HG03139 (cell line): Measurements from ENCODE around the gene COG1.

ENCODE experiments used
- ATAC-seq: cut with Tn5 transposase; IDR thresholded peaks from one replicate; pipeline ENCODE4 v1.9.1; 2021; ENCODE audit not compliant: unreplicated experiment

The COG1 gene

GRCh38 chr17:73198930-73199260, 6.0 kb downstream of the COG1 start:
- no peak for ATAC-seq

DNA sequence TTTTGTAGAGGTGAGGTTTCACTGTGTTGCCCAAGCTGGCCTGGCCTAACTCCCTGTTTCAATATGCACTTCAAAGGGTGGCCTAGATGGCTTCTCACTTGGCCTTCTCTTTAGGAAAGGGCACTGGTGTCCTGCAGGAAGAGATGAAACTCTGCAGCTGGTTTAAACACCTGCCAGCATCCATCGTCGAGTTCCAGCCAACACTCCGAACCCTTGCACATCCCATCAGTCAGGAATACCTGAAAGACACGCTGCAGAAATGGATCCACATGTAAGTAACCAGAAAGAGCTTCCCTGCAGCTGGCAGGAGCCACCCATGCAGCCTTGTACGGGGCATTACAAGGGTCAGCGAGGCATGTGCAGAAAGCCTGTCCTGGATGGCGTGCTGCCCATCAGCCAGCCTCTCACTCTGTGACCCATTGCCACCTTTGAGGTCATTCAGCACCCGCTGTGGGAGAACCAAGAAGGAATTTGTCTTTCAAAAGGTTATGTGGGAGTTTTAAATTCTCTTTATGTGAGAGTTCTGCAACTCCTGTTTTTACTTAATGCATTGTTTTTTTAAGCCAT, 7.0 kb downstream of the COG1 start:
- no peak for ATAC-seq

DNA sequence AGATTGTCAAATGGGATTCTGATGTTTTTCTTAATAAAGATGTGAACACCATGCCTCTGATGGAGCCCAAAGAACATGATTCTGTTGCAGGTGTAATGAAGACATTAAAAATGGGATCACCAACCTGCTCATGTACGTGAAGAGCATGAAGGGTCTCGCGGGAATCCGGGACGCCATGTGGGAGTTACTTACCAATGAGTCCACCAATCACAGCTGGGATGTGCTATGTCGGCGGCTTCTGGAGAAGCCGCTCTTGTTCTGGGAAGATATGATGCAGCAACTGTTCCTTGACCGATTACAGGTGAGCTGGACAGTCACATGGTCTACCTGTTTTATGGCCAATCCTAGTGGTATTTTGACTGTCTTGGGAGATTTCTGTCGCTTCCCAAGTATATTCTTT, 7.6 kb downstream of the COG1 start:
- no peak for ATAC-seq

DNA sequence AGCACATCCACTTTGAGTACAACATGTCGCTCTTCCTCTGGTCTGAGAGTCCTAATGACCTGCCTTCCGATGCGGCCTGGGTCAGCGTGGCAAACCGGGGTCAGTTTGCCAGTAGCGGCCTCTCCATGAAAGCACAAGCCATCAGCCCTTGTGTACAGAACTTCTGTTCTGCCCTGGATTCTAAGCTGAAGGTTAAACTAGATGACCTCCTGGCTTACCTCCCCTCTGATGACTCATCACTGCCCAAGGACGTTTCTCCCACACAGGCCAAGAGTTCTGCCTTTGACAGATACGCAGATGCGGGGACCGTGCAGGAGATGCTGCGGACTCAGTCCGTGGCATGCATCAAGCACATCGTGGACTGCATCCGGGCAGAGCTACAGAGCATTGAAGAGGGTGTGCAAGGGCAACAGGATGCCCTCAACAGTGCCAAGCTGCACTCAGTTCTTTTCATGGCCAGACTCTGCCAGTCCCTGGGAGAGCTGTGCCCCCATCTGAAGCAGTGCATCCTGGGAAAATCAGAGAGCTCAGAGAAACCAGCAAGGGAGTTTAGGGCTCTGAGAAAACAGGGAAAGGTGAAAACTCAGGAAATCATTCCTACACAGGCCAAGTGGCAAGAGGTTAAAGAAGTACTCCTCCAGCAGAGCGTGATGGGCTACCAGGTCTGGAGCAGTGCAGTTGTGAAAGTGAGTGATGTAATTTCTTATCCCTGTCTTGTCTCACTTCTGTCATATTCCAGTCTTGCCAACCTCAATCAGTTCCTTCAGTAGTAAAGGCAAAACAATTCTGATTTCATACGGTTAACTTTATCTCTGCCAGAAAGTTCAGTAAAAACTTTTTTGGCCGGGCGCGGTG, 8.6 kb downstream of the COG1 start:
- no peak for ATAC-seq

DNA sequence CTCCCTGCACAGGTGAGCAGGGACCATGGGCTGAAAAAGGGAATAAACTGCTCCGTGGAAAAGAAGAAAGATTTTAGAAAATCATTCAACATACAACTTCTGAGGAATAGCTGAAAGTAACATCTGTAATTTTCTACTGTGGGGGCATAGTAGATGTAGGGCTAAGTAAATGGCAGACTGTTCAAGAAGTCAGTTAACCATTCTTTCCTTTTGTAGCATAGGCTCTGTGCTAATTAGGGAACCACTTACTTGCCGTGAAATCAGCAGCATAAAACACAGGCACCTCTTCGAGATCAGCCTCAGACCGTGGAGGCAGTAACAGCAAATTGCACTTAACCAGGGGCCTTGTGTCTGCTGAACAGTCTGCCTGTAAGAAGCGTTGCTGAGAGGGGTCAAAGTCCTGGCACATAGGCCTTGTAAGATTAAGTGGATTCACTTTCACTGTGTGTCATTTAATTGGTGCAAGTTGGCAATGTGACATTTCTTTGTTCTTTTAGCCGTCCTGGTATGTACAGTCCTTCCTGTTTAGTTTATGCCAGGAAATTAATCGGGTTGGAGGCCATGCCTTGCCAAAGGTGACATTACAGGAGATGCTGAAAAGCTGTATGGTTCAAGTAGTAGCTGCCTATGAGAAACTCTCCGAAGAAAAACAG, 10.4 kb downstream of the COG1 start:
- ATAC-seq: no peak

GRCh38 chr17:73203788-73204479, 11.1 kb downstream of the COG1 start:
- ATAC-seq: no peak

GRCh38 chr17:73205459-73205961, 12.7 kb downstream of the COG1 start:
- no peak for ATAC-seq

- ATAC-seq: no peak
Observed at GRCh38 chr17:73208139-73208827, 15.4 kb downstream of the COG1 start.

GRCh38 chr17:73209436-73209835, 16.6 kb downstream of the COG1 start:
- no peak for ATAC-seq

DNA sequence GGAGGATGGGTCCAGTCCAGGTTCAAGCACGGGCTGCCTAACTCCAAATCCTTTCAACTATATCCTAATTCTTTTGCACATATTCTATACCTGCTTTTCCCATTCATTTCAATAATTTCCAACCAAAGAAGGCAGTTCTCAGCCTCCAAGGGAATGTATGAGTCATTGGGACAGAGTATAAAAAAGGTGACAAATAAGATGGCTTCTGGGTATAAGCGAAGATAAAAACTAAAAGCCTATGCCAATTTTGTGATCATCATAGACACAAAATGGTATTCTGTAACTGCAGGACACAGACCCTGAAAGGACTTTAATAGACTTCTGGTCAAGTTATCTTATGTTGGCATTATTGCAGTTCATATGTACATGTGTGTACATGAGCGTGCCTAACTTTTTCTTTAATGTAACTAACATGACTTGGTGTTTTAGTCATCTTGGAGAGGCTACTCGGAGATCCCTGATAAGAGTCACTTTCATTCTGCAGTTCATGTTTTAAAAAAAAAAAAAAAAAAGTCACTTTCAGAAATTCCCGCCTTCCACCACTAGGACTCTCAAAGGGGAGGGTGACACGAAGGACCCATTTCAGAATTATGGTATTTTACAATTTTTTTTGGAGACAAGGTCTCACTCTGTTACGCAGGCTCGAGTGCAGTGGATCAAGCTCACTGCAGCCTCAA, 17.3 kb downstream of the COG1 start:
- ATAC-seq: no peak

GRCh38 chr17:73211745-73212144, 18.9 kb downstream of the COG1 start:
- ATAC-seq: no peak

- no peak for ATAC-seq
Observed at GRCh38 chr17:73214008-73214407, 21.2 kb downstream of the COG1 start.

GRCh38 chr17:73214851-73215250, 22.0 kb downstream of the COG1 start:
- ATAC-seq: no peak

- ATAC-seq: no peak
Observed at GRCh38 chr17:73215447-73215846, 22.6 kb downstream of the COG1 start.

GRCh38 chr17:73223626-73224230, 30.9 kb downstream of the COG1 start:
- ATAC-seq: no peak

DNA sequence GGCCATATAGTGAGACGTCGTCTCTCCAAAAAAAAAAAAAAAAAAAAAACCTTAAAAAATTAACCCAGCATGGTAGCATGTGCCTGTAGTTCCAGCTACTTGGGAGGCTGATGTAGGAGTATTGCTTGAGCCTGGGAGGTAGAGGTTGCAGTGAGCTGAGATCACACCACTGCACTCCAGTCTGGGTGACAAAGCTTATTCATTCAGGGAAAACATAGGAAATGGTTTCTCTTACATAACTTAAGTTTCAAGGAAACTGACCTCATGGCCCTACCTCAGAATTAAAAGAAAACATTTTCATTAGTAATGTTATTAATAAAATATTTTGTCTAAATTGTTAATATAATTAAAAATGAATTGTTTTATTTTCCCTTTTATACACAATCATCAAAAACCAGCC, 31.4 kb downstream of the COG1 start:
- no peak for ATAC-seq

DNA sequence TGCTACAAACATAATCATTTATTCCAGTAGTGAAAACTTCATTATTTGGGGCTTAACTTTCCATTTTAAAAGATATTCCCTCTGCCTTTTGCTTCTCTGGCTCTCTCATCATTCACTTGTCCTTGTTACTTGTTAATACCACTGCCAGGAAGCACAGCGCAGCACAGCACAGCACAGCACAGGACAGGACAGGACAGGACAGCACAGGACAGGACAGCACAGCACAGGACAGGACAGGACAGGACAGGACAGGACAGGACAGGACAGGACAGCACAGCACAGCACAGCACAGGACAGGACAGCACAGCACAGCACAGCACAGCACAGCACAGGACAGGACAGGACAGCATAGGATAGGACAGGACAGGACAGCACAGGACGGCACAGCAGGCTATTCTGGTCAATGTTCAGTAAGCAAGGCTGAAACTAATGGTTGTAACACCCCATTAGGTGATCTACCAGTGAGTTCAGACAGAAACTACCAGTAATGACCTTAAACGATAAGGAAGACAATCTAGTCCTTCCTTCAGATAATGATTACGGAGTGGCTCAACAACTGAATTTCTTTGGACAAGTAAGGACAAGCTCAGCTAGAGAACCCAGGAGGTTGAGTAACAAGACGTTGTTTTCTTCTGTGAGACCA, 31.9 kb downstream of the COG1 start:
- ATAC-seq: no peak

- no peak for ATAC-seq
Observed at GRCh38 chr17:73226556-73227172, 33.8 kb downstream of the COG1 start.

- no peak for ATAC-seq
Observed at GRCh38 chr17:73227379-73227778, 34.5 kb downstream of the COG1 start.
